Measurements from ENCODE around the gene C1orf226.

C1orf226 gene

DNA sequence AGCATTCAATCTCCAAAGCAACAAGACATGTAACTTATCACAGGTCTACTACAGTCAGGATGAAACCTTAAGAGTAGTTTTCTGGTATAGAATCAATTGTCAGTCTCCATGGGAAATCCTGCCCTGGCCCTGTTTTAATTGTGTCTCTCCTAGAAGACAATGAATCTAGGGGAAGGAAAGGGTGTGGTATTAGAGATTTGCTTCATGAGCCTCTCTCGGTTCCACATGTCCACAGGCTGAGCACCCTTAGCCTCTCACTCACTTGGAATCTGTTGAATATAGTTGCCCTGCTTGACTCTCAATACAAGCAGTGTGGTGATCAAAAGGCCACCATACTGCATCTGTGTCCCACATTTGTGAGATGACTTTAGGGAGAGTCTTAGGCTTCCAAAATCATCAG lies 22.6 kb upstream of the C1orf226 start:
- Histone ChIP-seq H4K20me1 (ENCODE audit: insufficient read depth, low read length) (no peaks in the 10 kb centered on the region), H3K9me3 (ENCODE audit: insufficient read depth, low read length, severe bottlenecking) (no peaks in the 10 kb centered on the region), H3K79me2 (ENCODE audit: insufficient read depth, low read length) (no peaks in the 10 kb centered on the region), H3K27ac (ENCODE audit: low read length) (no peak overlapping the region), H3K36me3 (ENCODE audit: insufficient read depth, low read length) (no peaks in the 10 kb centered on the region), H3K4me2 (ENCODE audit: insufficient read depth, low read length) (no peak overlapping the region), H2AFZ (ENCODE audit: low read depth, low read length) (no peak overlapping the region), H3K4me3 (ENCODE audit: low read depth in 1 of 2, low read length in 2 of 2) (no peak overlapping the region), H3K9ac (ENCODE audit: low read depth, low read length) (no peak overlapping the region), H3K4me1 (ENCODE audit: insufficient read depth, low read length) (no peaks in the 10 kb centered on the region), H3K27me3 (ENCODE audit: insufficient read depth, low read length, poor library complexity) (no peaks in the 10 kb centered on the region)
- no peak for ATAC-seq (ENCODE audit: insufficient read depth, low read depth)
- no peak for TF ChIP-seq EZH2 (IDR thresholded peaks at IDR 0.05; ENCODE audit: borderline replicate concordance, low read depth, low read length, severe bottlenecking)
- TF ChIP-seq, protein P1, sequence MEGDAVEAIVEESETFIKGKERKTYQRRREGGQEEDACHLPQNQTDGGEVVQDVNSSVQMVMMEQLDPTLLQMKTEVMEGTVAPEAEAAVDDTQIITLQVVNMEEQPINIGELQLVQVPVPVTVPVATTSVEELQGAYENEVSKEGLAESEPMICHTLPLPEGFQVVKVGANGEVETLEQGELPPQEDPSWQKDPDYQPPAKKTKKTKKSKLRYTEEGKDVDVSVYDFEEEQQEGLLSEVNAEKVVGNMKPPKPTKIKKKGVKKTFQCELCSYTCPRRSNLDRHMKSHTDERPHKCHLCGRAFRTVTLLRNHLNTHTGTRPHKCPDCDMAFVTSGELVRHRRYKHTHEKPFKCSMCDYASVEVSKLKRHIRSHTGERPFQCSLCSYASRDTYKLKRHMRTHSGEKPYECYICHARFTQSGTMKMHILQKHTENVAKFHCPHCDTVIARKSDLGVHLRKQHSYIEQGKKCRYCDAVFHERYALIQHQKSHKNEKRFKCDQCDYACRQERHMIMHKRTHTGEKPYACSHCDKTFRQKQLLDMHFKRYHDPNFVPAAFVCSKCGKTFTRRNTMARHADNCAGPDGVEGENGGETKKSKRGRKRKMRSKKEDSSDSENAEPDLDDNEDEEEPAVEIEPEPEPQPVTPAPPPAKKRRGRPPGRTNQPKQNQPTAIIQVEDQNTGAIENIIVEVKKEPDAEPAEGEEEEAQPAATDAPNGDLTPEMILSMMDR (IDR thresholded peaks at IDR 0.05; ENCODE audit: borderline replicate concordance, extremely low read depth, low read length, poor library complexity, severe bottlenecking), result no peak
- no peak for DNase-seq

DNA sequence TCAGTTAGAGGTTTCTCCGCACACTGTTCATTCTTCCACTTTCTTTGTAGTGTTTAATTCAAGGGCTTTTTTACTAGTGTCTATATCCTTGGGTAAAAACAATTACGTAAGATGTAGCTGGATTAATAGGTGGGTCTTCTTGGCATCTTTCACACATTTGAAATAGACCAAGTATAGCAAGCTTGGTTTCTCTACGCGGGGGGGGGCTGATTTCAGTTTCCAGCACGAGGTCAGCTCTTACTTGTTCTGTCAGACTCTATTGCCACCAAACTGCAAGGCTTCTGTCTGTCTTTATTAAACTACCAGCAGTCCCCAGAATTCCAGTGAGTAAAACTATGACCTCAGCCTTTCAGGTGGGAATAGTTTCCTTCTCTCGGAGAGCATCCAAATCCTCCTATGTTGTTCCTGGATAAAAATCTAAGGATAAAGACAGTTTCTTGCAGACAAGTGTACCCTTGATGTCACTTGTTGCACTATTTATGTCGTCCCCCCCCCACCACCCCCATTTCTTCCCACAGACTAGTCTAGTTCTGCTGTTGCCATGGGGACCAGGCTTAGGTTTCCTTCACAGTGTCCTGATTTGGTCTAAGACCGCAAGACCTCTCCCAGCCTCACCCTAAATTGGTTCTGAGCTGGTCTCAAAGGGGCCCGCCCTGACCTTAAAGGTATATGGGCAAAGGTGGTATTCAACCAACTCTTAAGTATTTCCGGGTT lies 21.8 kb upstream of the C1orf226 start:
- H3K27ac ChIP-seq (ENCODE audit: low read length), result no peak overlapping the region

DNA sequence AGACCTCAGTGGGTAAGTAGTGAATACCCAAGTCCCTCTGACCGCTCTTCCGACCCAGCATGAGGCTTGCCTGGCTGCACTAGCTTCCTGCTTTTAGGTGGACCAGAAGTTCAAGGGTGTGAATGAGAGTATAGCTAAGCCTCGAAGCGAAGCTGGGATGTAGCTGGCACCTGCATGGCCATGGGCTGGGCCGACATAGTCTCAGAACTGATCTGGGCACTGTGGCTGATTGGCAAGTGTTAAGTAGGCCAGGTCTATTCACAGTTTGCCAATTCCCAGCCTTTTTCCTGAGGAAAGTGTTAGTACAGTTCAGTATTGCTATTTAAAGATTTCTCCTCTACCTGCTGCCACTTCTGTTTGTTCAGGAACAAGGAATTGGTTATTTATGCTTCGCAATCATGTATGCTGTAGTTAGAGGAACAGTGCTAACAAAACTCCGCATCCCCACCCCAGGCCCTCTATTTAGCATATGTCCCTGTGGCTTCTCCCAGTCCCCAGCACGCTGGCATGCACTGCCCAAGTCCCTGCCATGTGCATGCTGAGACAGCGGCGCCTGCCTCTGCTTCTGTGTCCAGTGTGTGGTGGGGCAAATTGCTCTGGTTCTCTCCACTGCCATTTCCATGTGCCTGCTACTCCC lies 21.2 kb upstream of the C1orf226 start:
- H3K79me2 ChIP-seq (ENCODE audit: insufficient read depth, low read length), result no peaks in the 10 kb centered on the region
- H3K36me3 ChIP-seq (ENCODE audit: insufficient read depth, low read length), result no peaks in the 10 kb centered on the region
- no peak overlapping the region for H3K9ac ChIP-seq (ENCODE audit: low read depth, low read length)
- no peaks in the 10 kb centered on the region for H3K4me1 ChIP-seq (ENCODE audit: insufficient read depth, low read length)
- H3K4me2 ChIP-seq (ENCODE audit: insufficient read depth, low read length), result no peak overlapping the region
- H3K9me3 ChIP-seq (ENCODE audit: insufficient read depth, low read length, severe bottlenecking), result no peaks in the 10 kb centered on the region
- no peak overlapping the region for H3K27ac ChIP-seq (ENCODE audit: low read length)
- H4K20me1 ChIP-seq (ENCODE audit: insufficient read depth, low read length), result no peaks in the 10 kb centered on the region
- no peak for ATAC-seq (ENCODE audit: insufficient read depth, low read depth)
- no peak overlapping the region for H3K4me3 ChIP-seq (ENCODE audit: low read depth in 1 of 2, low read length in 2 of 2)
- no peak for DNase-seq
- TF ChIP-seq EZH2 (IDR thresholded peaks at IDR 0.05; ENCODE audit: borderline replicate concordance, low read depth, low read length, severe bottlenecking), result no peak
- TF ChIP-seq, protein P1 (IDR thresholded peaks at IDR 0.05; ENCODE audit: borderline replicate concordance, extremely low read depth, low read length, poor library complexity, severe bottlenecking), result no peak
- no peaks in the 10 kb centered on the region for H3K27me3 ChIP-seq (ENCODE audit: insufficient read depth, low read length, poor library complexity)
- H2AFZ ChIP-seq (ENCODE audit: low read depth, low read length), result no peak overlapping the region

More for the DNA sequence above, 21.8 kb upstream of the C1orf226 start:
- Histone ChIP-seq H3K4me2 (ENCODE audit: insufficient read depth, low read length) (no peak overlapping the region), H3K4me1 (ENCODE audit: insufficient read depth, low read length) (no peaks in the 10 kb centered on the region), H2AFZ (ENCODE audit: low read depth, low read length) (no peak overlapping the region), H3K27me3 (ENCODE audit: insufficient read depth, low read length, poor library complexity) (no peaks in the 10 kb centered on the region), H4K20me1 (ENCODE audit: insufficient read depth, low read length) (no peaks in the 10 kb centered on the region), H3K79me2 (ENCODE audit: insufficient read depth, low read length) (no peaks in the 10 kb centered on the region), H3K36me3 (ENCODE audit: insufficient read depth, low read length) (no peaks in the 10 kb centered on the region), H3K9ac (ENCODE audit: low read depth, low read length) (no peak overlapping the region), H3K9me3 (ENCODE audit: insufficient read depth, low read length, severe bottlenecking) (no peaks in the 10 kb centered on the region), H3K4me3 (ENCODE audit: low read depth in 1 of 2, low read length in 2 of 2) (no peak overlapping the region)
- TF ChIP-seq, protein P1 (IDR thresholded peaks at IDR 0.05; ENCODE audit: borderline replicate concordance, extremely low read depth, low read length, poor library complexity, severe bottlenecking), result no peak
- TF ChIP-seq EZH2 (IDR thresholded peaks at IDR 0.05; ENCODE audit: borderline replicate concordance, low read depth, low read length, severe bottlenecking), result no peak
- DNase-seq, result no peak
- no peak for ATAC-seq (ENCODE audit: insufficient read depth, low read depth)
